Activated naive CD8-positive, alpha-beta T cell treated with anti-CD3 and anti-CD28 coated beads, Interleukin-2, amount 50 U/mL, for 16 hours (primary cell): ENCODE data around the gene BOLL.
A peak's percentile ranks its signal among the peaks of the same experiment; 100 is the strongest.
"Not testable (repeated sequence)": the region's sequence is repeated elsewhere in the genome, so short reads cannot be mapped to it uniquely, and the experiment has no call there.

Experiments
- DNase-seq: peaks from one replicate; pipeline ENCODE4 v3.0.0-alpha.2; 2020; ENCODE audit warnings: low read depth, low spot score

BOLL gene

DNA sequence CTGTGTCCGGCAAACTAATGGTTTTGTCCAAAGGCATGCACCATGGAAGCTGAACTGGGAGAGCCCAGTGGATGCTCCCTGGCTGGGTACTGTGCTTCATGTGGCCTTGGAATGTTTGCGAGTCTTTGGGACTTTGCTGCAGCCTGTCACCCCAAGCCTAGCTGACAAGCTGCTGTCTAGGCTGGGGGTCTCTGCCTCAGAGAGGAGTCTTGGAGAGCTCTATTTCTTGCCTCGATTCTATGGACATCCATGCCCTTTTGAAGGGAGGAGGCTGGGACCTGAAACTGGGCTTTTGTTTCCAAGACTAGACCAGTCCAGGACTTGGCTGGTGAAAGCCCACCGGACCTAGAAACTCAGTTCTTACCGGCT lies 78.3 kb downstream of the BOLL start:
- no peak for DNase-seq

DNA sequence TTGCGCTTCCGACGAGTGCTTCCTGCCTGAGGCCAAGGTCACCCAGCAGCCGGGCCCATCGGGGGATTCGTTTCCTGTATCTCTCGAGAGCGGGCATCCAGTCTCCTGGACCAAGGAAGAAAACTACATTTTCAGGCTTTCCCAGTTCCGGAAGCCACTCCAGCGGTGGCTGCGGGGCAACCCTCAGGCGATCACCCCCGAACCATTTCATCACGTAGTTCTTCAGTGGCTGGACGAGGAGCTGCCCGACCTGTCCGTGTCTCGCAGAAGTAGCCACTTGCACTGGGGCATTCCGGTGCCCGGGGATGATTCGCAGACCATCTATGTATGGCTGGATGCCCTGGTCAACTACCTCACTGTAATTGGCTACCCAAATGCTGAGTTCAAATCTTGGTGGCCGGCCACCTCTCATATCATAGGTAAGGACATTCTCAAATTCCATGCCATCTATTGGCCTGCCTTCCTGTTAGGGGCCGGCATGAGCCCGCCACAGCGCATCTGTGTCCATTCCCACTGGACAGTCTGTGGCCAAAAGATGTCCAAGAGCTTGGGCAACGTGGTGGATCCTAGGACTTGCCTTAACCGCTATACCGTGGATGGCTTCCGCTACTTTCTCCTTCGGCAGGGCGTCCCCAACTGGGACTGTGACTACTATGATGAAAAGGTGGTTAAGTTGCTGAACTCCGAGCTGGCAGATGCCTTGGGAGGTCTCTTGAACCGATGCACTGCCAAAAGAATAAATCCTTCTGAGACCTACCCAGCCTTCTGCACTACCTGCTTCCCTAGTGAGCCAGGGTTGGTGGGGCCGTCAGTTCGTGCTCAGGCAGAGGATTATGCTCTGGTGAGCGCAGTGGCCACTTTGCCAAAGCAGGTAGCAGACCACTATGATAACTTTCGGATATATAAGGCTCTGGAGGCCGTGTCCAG lies 78.9 kb downstream of the BOLL start:
- no peak for DNase-seq

DNA sequence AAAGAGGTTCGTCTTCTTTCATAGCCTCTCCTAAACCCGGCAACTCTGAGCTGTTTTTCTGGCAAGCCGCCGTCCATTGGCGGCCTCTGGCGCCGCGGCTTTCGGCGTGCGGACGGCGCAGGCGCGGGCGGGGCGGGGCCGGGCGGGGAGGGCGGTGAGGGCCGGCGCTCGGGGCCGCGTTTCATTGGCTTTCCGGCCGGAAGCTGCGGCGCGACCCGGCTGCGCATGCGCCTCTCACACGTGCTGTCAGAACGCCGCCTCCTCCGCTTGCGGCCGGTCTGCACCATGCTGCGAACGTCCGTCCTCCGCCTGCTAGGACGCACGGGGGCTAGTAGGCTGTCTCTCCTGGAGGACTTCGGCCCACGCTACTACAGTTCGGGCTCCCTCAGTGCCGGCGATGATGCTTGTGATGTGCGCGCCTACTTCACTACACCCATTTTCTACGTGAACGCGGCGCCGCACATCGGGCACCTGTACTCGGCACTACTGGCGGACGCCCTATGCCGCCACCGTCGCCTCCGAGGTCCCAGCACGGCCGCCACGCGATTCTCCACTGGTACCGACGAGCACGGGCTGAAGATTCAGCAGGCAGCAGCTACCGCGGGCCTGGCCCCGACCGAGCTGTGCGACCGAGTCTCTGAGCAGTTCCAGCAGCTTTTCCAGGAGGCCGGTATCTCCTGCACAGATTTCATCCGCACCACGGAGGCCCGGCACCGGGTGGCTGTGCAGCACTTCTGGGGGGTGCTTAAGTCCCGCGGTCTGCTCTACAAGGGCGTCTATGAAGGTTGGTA lies 79.8 kb downstream of the BOLL start, which contains the start of gene MARS2:
Gene MARS2, plus strand, starts transcription at position 249 of the 791 bp plus-strand sequence. Its CDS starts 37 bp downstream, at position 286.
- peak; percentile 84 for DNase-seq

DNA sequence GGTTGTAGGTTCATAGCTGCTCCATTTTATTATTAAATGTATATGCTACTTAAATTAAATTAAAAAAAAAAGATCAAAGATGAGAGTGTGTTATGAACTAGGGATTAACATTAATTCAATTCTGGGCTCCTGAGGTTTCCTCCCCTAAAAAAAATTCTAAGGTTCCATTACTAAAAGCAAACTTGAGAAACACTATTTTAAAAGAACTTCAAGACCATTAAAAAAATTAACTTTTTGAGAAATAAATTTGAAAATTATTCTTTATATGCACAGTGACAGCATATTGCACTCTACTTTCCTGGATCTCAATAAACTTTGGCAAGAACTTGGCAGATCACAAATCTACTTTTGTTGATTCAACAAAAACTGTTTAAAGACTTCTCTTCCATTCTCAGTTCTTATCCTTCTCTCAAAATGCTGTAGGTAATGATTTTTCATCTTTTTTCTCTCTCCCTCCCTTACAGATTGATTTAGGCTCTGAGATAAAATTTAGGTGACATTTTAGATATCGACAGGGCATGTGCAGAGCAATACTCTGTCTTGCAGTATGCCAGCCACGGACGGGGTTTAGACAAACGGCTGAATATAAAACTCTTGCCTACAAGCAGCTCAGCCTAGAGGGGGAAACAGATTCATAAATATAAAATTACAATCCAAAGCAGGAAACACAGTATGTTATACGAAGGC lies 80.5 kb downstream of the BOLL start:
- DNase-seq: no peak

GRCh38 chr2:197700960-197701359 lies 84.2 kb downstream of the BOLL start:
- no peak for DNase-seq

- not testable (repeated sequence) for DNase-seq
These were observed 85.4 kb downstream of the BOLL start for GRCh38 chr2:197699724-197700123.

- not testable (repeated sequence) for DNase-seq
These were observed 88.5 kb downstream of the BOLL start for GRCh38 chr2:197696571-197696970.

- not testable (repeated sequence) for DNase-seq
These were observed 89.1 kb downstream of the BOLL start for GRCh38 chr2:197695971-197696370.

DNA sequence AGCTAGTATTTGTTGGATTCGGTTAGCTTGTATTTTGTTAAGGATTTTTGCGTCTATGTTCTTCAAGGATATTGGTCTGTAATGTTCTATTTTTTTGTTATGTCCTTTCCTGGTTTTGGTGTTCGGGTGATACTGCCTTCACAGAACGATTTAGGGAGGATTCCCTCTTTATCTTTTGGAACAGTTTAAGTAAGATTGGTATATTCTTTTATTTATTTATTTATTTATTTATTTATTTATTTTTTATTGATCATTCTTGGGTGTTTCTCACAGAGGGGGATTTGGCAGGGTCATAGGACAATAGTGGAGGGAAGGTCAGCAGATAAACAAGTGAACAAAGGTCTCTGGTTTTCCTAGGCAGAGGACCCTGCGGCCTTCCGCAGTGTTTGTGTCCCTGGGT lies 89.9 kb downstream of the BOLL start:
- not testable (repeated sequence) for DNase-seq

- no peak for DNase-seq
These were observed 107.6 kb downstream of the BOLL start for GRCh38 chr2:197677483-197677882.

- no peak for DNase-seq
These were observed 108.1 kb downstream of the BOLL start for GRCh38 chr2:197677056-197677455.
